Measurements from ENCODE around the gene AMH.

AMH gene

GRCh38 chr19:2282062-2282861 is 33.1 kb downstream of the AMH start, which contains the start of gene PEAK3:
Gene PEAK3, minus strand, starts transcription at chr19:2282175. Its CDS starts 1,244 bp downstream, at chr19:2280931.
- DNase-seq (ENCODE audit: insufficient read length, low spot score) = no peak
- FAIRE-seq = peak; percentile 81
- TF ChIP-seq TAF1 (IDR thresholded peaks at IDR 0.05; ENCODE audit: low read depth, low read length) (no peak), PAX5 (IDR thresholded peaks at IDR 0.05; ENCODE audit: insufficient read depth, low read length, severe bottlenecking) (no peak), POLR2AphosphoS5 (IDR thresholded peaks at IDR 0.05; ENCODE audit: low read depth, low read length) (peak; percentile 18; the same call in 1 of the 2 replicates), SPI1 (IDR thresholded peaks at IDR 0.05; ENCODE audit: low read depth, low read length) (peak; percentile 43), POLR2A (IDR thresholded peaks at IDR 0.05; ENCODE audit: low read depth, low read length) (no peak), POU2F2 (IDR thresholded peaks at IDR 0.05; ENCODE audit: low read depth, low read length) (no peak)

DNA sequence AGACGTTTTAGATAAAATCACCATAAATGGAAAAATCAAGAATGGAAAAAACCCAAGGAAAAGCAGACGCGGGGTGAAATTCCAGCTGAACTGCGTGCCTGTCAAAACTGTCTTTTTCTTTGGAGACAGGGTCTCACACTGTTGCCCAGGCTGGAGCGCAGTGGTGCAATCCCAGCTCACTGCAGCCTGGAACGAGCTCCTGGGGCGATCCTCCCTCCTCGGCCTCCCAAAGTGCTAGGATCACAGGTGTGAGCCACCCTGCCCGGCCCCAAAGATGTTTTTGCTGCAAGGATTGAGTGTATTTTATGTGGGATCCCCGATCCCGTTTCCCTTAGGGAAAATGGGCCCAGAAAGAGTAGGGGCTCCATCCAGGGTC is 33.7 kb downstream of the AMH start:
- TF ChIP-seq PAX5 (IDR thresholded peaks at IDR 0.05; ENCODE audit: insufficient read depth, low read length, severe bottlenecking) (no peak), POLR2A (IDR thresholded peaks at IDR 0.05; ENCODE audit: low read depth, low read length) (no peak), SPI1 (IDR thresholded peaks at IDR 0.05; ENCODE audit: low read depth, low read length) (no peak), POU2F2 (IDR thresholded peaks at IDR 0.05; ENCODE audit: low read depth, low read length) (no peak), TAF1 (IDR thresholded peaks at IDR 0.05; ENCODE audit: low read depth, low read length) (no peak), POLR2AphosphoS5 (IDR thresholded peaks at IDR 0.05; ENCODE audit: low read depth, low read length) (no peak)
- no peak for FAIRE-seq
- no peak for DNase-seq (ENCODE audit: insufficient read length, low spot score)

- DNase-seq (ENCODE audit: insufficient read length, low spot score) = no peak
- no peak for TF ChIP-seq POLR2AphosphoS5 (IDR thresholded peaks at IDR 0.05; ENCODE audit: low read depth, low read length)
- no peak for TF ChIP-seq POLR2A (IDR thresholded peaks at IDR 0.05; ENCODE audit: low read depth, low read length)
- TF ChIP-seq POU2F2 (IDR thresholded peaks at IDR 0.05; ENCODE audit: low read depth, low read length) = no peak
- no peak for TF ChIP-seq PAX5 (IDR thresholded peaks at IDR 0.05; ENCODE audit: insufficient read depth, low read length, severe bottlenecking)
- TF ChIP-seq SPI1 (IDR thresholded peaks at IDR 0.05; ENCODE audit: low read depth, low read length) = no peak
- TF ChIP-seq TAF1 (IDR thresholded peaks at IDR 0.05; ENCODE audit: low read depth, low read length) = no peak
- no peak for FAIRE-seq
Measured at GRCh38 chr19:2283835-2284507, 34.8 kb downstream of the AMH start.

DNA sequence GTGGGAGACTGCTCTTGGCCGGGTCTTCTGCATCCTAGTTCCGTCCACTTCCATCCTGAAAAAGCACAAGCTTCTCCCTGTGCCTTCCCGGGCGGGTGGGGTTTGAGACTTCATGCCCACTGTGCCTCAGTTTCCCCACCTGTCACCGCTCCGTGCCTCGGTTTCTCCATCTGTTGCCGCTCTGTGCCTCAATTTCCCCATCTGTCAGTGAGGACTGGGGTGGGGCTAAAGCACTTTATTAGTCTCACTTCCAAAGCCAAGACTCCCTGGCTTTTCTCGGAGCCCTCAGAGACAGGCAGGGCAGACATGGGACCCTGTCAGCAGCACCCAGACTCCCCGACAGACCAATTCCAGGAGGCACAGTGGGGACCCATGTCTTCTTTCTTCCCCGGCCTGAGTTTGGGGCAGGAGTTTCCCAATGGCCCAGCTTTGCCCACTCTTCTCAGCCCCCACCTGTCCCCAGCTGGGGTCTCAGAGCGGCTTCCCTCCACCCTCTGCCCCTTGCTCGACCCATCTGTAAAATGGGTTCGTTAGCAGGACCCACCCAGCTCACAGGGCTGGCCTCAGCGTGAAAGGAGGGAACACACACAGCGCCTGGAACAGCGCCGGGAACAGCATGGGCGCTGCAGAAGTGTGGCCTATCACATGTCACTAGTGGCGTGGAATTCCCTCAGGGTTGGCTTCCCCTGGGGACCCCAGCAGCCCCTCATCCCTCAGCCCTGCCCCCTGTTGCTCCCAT is 37.4 kb downstream of the AMH start:
- FAIRE-seq (no peak), DNase-seq (ENCODE audit: insufficient read length, low spot score) (no peak)
- TF ChIP-seq TAF1 (IDR thresholded peaks at IDR 0.05; ENCODE audit: low read depth, low read length) (no peak), POU2F2 (IDR thresholded peaks at IDR 0.05; ENCODE audit: low read depth, low read length) (no peak), POLR2AphosphoS5 (IDR thresholded peaks at IDR 0.05; ENCODE audit: low read depth, low read length) (0 out of 2 replicates have a peak, but pooled peaks have one; percentile 9)

GRCh38 chr19:2287585-2288337 is 38.6 kb downstream of the AMH start:
- DNase-seq (ENCODE audit: insufficient read length, low spot score) = no peak
- no peak for FAIRE-seq
- TF ChIP-seq POLR2A (IDR thresholded peaks at IDR 0.05; ENCODE audit: low read depth, low read length) (peak; percentile 50; the same call in 1 of the 2 replicates), SPI1 (IDR thresholded peaks at IDR 0.05; ENCODE audit: low read depth, low read length) (no peak)

GRCh38 chr19:2288338-2288817 is 39.3 kb downstream of the AMH start:
- DNase-seq (ENCODE audit: insufficient read length, low spot score) = no peak
- FAIRE-seq = no peak
- TF ChIP-seq POU2F2 (IDR thresholded peaks at IDR 0.05; ENCODE audit: low read depth, low read length) = no peak
- TF ChIP-seq SPI1 (IDR thresholded peaks at IDR 0.05; ENCODE audit: low read depth, low read length) = no peak
- TF ChIP-seq PAX5 (IDR thresholded peaks at IDR 0.05; ENCODE audit: insufficient read depth, low read length, severe bottlenecking) = no peak

- no peak for DNase-seq (ENCODE audit: insufficient read length, low spot score)
- peak; percentile 97 for FAIRE-seq
Measured at GRCh38 chr19:2288818-2289713, 39.9 kb downstream of the AMH start.

GRCh38 chr19:2289714-2290435 is 40.8 kb downstream of the AMH start:
- DNase-seq (ENCODE audit: insufficient read length, low spot score) = peak; percentile 86
- no peak for FAIRE-seq
- TF ChIP-seq TAF1 (IDR thresholded peaks at IDR 0.05; ENCODE audit: low read depth, low read length) = 0 out of 2 replicates have a peak, but pooled peaks have one; percentile 12
- 0 out of 2 replicates have a peak, but pooled peaks have one; percentile 22 for TF ChIP-seq POLR2A (IDR thresholded peaks at IDR 0.05; ENCODE audit: low read depth, low read length)
- peak; percentile 85 for TF ChIP-seq SPI1 (IDR thresholded peaks at IDR 0.05; ENCODE audit: low read depth, low read length)
- no peak for TF ChIP-seq PAX5 (IDR thresholded peaks at IDR 0.05; ENCODE audit: insufficient read depth, low read length, severe bottlenecking)
- TF ChIP-seq POU2F2 (IDR thresholded peaks at IDR 0.05; ENCODE audit: low read depth, low read length) = peak; percentile 79; the same call in 1 of the 2 replicates

More at GRCh38 chr19:2288818-2289713, 39.9 kb downstream of the AMH start:
- TF ChIP-seq POLR2AphosphoS5 (IDR thresholded peaks at IDR 0.05; ENCODE audit: low read depth, low read length) (0 out of 2 replicates have a peak, but pooled peaks have one; percentile 4), TAF1 (IDR thresholded peaks at IDR 0.05; ENCODE audit: low read depth, low read length) (no peak), SPI1 (IDR thresholded peaks at IDR 0.05; ENCODE audit: low read depth, low read length) (no peak), POLR2A (IDR thresholded peaks at IDR 0.05; ENCODE audit: low read depth, low read length) (peak; percentile 57; the same call in 1 of the 2 replicates), POU2F2 (IDR thresholded peaks at IDR 0.05; ENCODE audit: low read depth, low read length) (no peak)
